ENCODE results near the gene SPACDR.
"Not testable (repeated sequence)": the region's sequence is repeated elsewhere in the genome, so short reads cannot be mapped to it uniquely, and the experiment has no call there.

Gene SPACDR

GRCh38 chr7:100443096-100443840, 20.8 kb downstream of the SPACDR start:
- no peak for DNase-seq (ENCODE audit: low spot score)
- ChIA-PET POLR2A (ENCODE audit: low non-redundant PET) (interaction anchor here (0.7 kb wide), 1 partner anchor 9 kb away, joined by 3 read pairs; no protein-coding TSS in a partner anchor), CTCF (no interaction called here)
- TF ChIP-seq CTCF (conservative IDR thresholded peaks at IDR 0.05; ENCODE audit: low read depth) = no peak
- H3K27ac ChIP-seq = peak overlapping the region; percentile 50; the same call in 1 of the 2 replicates

GRCh38 chr7:100441641-100442535, 22.2 kb downstream of the SPACDR start:
- H3K27ac ChIP-seq = no peak overlapping the region
- CTCF ChIA-PET = interaction anchor here (0.5 kb wide), 1 partner anchor 62 kb away, joined by 4 read pairs; no protein-coding TSS in a partner anchor
- POLR2A ChIA-PET (ENCODE audit: low non-redundant PET) = no interaction called here
- no peak for DNase-seq (ENCODE audit: low spot score)
- TF ChIP-seq CTCF (conservative IDR thresholded peaks at IDR 0.05; ENCODE audit: low read depth) = no peak

GRCh38 chr7:100439244-100439643, 24.8 kb downstream of the SPACDR start:
- CTCF ChIA-PET; DNase-seq (ENCODE audit: low spot score): not testable (repeated sequence)
- peak overlapping the region; percentile 50 for H3K27ac ChIP-seq
- POLR2A ChIA-PET (ENCODE audit: low non-redundant PET) = interaction anchor here (0.7 kb wide), 1 partner anchor 13 kb away, joined by 4 read pairs; no protein-coding TSS in a partner anchor

- POLR2A ChIA-PET (ENCODE audit: low non-redundant PET); CTCF ChIA-PET; DNase-seq (ENCODE audit: low spot score): not testable (repeated sequence)
- peak overlapping the region; percentile 50 for H3K27ac ChIP-seq
Observed at GRCh38 chr7:100438731-100439130, 25.3 kb downstream of the SPACDR start.

- no peak for TF ChIP-seq CTCF (conservative IDR thresholded peaks at IDR 0.05; ENCODE audit: low read depth)
- ChIA-PET CTCF (interaction anchor here (0.6 to 1.3 kb wide), 2 partner anchors 11 to 173 kb away, joined by 3 to 7 read pairs; no protein-coding TSS in a partner anchor), POLR2A (ENCODE audit: low non-redundant PET) (no interaction called here)
- DNase-seq (ENCODE audit: low spot score) = no peak
- no peak overlapping the region for H3K27ac ChIP-seq
Observed at GRCh38 chr7:100438172-100438571, 25.9 kb downstream of the SPACDR start.

GRCh38 chr7:100437150-100438100, 26.6 kb downstream of the SPACDR start:
- TF ChIP-seq CTCF (conservative IDR thresholded peaks at IDR 0.05; ENCODE audit: low read depth) = no peak
- no peak for DNase-seq (ENCODE audit: low spot score)
- POLR2A ChIA-PET (ENCODE audit: low non-redundant PET) = interaction anchor here (0.6 to 0.7 kb wide), 2 partner anchors 8 to 83 kb away, joined by 4 to 9 read pairs; no protein-coding TSS in a partner anchor
- peak overlapping the region; percentile 95 for H3K27ac ChIP-seq
- CTCF ChIA-PET = interaction anchor here (0.6 to 1.4 kb wide), 4 partner anchors 12 to 172 kb away, joined by 3 to 7 read pairs (median 5); no protein-coding TSS in a partner anchor
